ENCODE data around the gene SSBP3. TPM values are rescaled to one million over a fixed set of nuclear protein-coding genes. Genes with fewer than 3 reads are reported as not detected.
"Not testable (repeated sequence)": the region's sequence is repeated elsewhere in the genome, so short reads cannot be mapped to it uniquely, and the experiment has no call there.

Gene SSBP3
- total RNA-seq, 1 donor from 2014 or later, result 7.8 TPM

DNA sequence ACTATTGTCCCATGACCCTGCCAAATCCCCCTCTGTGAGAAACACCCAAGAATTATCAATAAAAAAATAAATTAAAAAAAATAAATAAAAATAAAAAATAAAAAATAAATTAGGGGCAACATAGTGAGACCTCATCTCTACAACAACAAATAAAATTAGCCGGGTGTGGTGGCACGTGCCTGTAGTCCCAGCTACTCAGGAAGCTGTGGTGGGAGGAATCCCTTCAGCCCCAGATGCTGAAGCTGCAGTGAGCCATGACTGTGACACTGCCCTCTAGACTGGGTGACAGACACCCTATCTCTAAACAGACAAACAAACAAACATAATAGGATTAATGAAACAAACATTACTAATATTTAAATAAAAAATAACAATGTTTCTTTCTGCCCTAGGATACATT, 171.9 kb downstream of the SSBP3 start:
- TF ChIP-seq, protein P1, sequence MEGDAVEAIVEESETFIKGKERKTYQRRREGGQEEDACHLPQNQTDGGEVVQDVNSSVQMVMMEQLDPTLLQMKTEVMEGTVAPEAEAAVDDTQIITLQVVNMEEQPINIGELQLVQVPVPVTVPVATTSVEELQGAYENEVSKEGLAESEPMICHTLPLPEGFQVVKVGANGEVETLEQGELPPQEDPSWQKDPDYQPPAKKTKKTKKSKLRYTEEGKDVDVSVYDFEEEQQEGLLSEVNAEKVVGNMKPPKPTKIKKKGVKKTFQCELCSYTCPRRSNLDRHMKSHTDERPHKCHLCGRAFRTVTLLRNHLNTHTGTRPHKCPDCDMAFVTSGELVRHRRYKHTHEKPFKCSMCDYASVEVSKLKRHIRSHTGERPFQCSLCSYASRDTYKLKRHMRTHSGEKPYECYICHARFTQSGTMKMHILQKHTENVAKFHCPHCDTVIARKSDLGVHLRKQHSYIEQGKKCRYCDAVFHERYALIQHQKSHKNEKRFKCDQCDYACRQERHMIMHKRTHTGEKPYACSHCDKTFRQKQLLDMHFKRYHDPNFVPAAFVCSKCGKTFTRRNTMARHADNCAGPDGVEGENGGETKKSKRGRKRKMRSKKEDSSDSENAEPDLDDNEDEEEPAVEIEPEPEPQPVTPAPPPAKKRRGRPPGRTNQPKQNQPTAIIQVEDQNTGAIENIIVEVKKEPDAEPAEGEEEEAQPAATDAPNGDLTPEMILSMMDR (conservative IDR thresholded peaks at IDR 0.05; ENCODE audit: low read depth, low read length), result no peak
- no peak overlapping the region for H3K4me3 ChIP-seq (ENCODE audit: low read depth, low read length)
- no peak for DNase-seq (ENCODE audit: low read depth)

DNA sequence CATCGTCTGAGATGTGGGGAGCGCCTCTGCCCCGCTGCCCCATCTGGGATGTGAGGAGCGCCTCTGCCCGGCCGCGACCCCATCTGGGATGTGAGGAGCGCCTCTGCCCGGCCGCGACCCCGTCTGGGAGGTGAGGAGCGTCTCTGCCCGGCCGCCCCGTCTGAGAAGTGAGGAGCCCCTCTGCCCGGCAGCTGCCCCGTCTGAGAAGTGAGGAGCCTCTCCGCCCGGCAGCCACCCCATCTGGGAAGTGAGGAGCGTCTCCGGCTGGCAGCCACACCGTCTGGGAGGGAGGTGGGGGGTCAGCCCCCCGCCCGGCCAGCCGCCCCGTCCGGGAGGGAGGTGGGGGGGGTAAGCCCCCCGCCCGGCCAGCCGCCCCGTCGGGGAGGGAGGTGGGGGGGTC, 173.0 kb downstream of the SSBP3 start:
- not testable (repeated sequence) for H3K4me3 ChIP-seq (ENCODE audit: low read depth, low read length); DNase-seq (ENCODE audit: low read depth)

DNA sequence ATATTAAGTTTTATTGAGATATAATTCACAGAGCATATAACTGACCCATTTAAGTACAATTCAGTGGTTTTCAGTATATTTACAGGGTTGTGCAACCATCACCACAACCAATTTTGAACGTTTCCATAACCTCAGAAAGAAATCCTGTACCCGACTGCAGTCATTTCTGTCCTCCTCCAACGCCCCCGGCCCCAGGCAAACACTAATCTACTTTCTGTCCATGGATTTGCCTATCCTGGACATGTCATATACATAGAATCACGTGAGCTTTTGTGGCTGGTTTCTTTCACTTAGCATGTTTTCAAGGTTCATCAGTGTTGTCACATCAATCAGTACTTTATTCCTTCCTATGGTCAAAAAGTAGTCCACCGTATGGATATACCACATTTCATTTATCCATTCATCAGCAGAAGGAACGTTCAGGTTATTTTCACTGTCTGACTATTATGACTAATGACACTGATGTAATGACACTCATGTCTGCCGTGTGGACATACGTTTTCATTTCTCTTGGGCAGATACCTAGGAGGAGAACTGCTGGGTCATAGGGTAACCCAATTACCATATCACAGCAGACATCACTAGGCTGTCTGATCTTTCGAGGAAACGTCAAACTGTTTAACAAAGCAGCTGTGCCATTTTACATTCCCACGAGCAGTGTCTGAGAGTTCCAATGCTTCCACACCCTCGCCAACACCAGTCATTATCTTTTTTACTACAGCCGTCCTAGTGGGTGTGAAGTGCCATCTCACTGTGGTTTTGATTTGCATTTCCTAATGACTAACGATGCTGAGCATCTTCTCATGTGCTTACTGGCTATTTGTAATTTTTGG, 175.5 kb downstream of the SSBP3 start:
- no peak overlapping the region for H3K4me3 ChIP-seq (ENCODE audit: low read depth, low read length)
- TF ChIP-seq, protein P1 (conservative IDR thresholded peaks at IDR 0.05; ENCODE audit: low read depth, low read length), result no peak
- DNase-seq (ENCODE audit: low read depth), result no peak

DNA sequence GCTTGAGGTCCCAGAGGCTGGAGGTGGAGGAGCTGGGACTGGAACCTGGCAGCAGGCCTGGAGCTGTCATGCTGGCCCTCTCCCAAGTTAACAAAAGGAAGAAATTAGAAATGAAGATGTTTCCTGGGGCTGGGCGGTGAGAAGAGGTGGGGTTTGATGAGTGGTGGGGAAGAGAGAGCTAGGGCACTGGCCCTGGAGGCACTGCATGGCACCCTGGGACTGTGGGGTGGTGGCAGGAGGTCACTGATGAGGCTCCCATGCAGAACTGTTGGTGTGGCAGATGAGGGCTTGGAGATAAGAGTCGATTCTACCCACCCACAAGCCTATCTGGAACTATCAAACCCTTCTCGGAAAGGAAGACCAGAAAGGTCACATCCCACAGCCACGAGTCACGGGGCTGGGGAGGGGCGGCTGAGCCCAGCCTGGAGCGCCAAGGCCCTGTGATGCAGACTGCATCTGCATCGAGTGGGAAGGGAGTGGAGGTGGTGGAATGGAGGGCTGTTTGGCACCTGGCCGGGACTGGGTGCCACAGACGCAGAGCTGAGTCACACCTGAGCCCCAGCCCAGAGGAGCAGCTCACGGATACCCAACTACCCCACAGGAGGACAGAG, 176.8 kb downstream of the SSBP3 start:
- no peak for DNase-seq (ENCODE audit: low read depth)
- TF ChIP-seq, protein P1 (conservative IDR thresholded peaks at IDR 0.05; ENCODE audit: low read depth, low read length), result no peak

DNA sequence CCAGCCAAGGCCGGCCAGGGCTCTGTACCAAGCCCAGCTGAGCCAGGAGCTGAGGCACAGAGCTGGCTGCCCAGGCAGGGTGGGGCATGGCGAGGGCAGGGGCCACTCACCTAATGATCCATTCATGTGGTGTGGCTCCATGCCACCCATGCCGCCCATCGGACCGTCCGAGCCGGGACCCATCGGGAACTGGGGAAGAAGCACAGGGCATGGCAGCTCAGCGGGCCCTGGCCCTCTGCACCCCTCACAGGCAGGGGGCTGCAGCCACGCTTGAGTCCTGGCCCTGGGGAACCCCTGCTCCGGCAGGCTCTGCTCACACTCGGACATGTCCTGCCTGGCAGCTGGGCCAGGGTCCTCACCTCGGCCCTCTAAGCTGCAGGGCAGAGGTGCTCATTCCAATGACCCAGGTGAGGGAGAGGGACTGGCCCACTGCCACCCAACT, 177.5 kb downstream of the SSBP3 start:
- TF ChIP-seq, protein P1 (conservative IDR thresholded peaks at IDR 0.05; ENCODE audit: low read depth, low read length), result no peak
- no peak for DNase-seq (ENCODE audit: low read depth)
- H3K4me3 ChIP-seq (ENCODE audit: low read depth, low read length), result no peak overlapping the region

More for the DNA sequence above, 176.8 kb downstream of the SSBP3 start:
- no peak overlapping the region for H3K4me3 ChIP-seq (ENCODE audit: low read depth, low read length)

DNA sequence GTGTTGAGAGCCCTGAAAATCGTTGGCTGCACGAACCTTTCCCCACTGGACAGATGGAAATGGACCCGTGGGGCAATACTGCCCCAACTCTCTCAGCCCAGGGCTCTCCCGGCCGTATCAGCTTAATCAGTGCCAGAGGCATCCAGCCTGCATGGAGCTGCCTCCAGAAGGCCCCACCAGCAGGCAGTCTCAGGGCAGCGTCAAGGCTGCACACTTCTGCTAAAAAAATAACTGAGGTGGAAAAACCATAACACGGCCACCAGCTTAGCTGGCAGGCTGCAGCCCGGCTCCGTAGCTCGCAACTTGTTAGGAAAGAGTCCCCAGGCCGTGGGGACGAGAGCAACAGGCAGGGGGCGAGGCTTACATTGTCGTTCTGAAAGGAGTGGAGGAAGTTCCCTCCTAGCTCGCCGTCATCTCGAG, 178.3 kb downstream of the SSBP3 start:
- TF ChIP-seq, protein P1 (conservative IDR thresholded peaks at IDR 0.05; ENCODE audit: low read depth, low read length), result no peak
- no peak for DNase-seq (ENCODE audit: low read depth)
- H3K4me3 ChIP-seq (ENCODE audit: low read depth, low read length), result no peak overlapping the region

DNA sequence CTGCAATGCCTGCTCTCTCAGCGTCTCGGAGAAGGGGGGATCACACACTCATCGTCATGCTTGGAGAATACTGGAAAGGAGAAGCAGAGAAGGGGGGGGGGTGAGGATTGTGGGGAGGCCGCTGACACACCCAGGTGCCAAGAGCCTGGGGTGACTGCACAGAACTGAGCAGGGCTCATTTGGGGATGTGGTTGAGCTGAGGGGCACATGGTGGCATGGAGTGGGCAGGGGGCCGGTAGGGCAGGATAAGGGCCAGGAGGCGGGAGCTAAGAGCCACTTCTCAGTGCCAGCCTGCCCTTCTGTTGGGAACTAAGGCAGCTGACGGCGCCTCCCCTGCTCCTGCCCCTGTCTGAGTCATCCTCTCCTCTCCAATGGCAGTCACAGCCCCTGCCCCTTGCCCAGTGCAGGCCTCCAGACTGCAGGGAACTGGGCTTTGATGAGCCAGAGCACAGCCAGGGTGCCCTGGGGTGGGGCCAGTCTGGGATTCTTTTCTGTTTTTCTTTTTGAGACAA, 179.0 kb downstream of the SSBP3 start:
- DNase-seq (ENCODE audit: low read depth), result no peak
- no peak overlapping the region for H3K4me3 ChIP-seq (ENCODE audit: low read depth, low read length)
- TF ChIP-seq, protein P1 (conservative IDR thresholded peaks at IDR 0.05; ENCODE audit: low read depth, low read length), result no peak

Measured in epithelial cell of proximal tubule (primary cell).